Endothelial cell of umbilical vein (primary cell): ENCODE measurements around the gene CAPN15. TPM values are rescaled to one million over a fixed set of nuclear protein-coding genes. Genes with fewer than 3 reads are reported as not detected.

Experiments
- BruUV-seq: library from RNA; stranded (reverse); fragments of 400-500 nt; replicated peaks from 2 replicates; lab custom pipeline; 2021; lab: Mats Ljungman, UMichigan
- CTCF ChIA-PET: fragments of 300-600, 350-600 bp; sonication (Branson Sonifier 250); formaldehyde crosslinking; loops from one replicate; lab custom pipeline; 2021; ENCODE audit warnings: antibody characterized with exemption, inconsistent platforms; lab: Charles Lee
- POLR2A ChIA-PET: fragments of 300-600, 350-600 bp; sonication (Branson Sonifier 250); formaldehyde crosslinking; loops from one replicate; lab custom pipeline; 2021; ENCODE audit warnings: antibody characterized with exemption, inconsistent platforms; lab: Charles Lee
- DNase-seq: peaks from one replicate; pipeline ENCODE4 v3.0.0-alpha.2; 2011; ENCODE audit warnings: low read depth, low spot score
- FAIRE-seq: peaks from 2 replicates; lab custom pipeline; 2011; peaks lifted over from hg19 to GRCh38; lab: Jason Lieb, UNC
- H2AFZ ChIP-seq: 2 replicates; pipeline ENCODE4 v1.6.0; 2012; ENCODE audit warnings: low read depth, low read length, control low read depth, inconsistent platforms
- H3K27ac ChIP-seq: 2 replicates; pipeline ENCODE4 v1.5.1; 2011; ENCODE audit warnings: low read depth, mild to moderate bottlenecking, control low read depth, low read length, moderate library complexity; ENCODE audit not compliant: insufficient read depth
- H3K27me3 ChIP-seq, 2 experiments: 2 replicates each; pipeline versions ENCODE4 v1.6.0 to v1.6.1; 2011; ENCODE audit warnings: low read length in 2 of 2, mixed read lengths in 1 of 2; ENCODE audit not compliant: control insufficient read depth in 2 of 2, insufficient read depth in 2 of 2
- H3K36me3 ChIP-seq, 2 experiments: 2 replicates in 1 of 2; 3 replicates in 1 of 2; pipeline ENCODE4 v1.5.1; 2011; ENCODE audit warnings: low read length in 2 of 2, mild to moderate bottlenecking in 1 of 2, moderate library complexity in 1 of 2; ENCODE audit not compliant: control insufficient read depth in 2 of 2, insufficient read depth in 2 of 2; ENCODE audit errors: extremely low read depth in 1 of 2
- H3K4me1 ChIP-seq: 3 replicates; pipeline ENCODE4 v1.5.1; 2011; ENCODE audit warnings: mild to moderate bottlenecking, low read length; ENCODE audit not compliant: control insufficient read depth, insufficient read depth; ENCODE audit errors: extremely low read depth
- H3K4me2 ChIP-seq: 2 replicates; pipeline ENCODE4 v1.6.1; 2011; ENCODE audit warnings: low read length, control low read depth, mixed read lengths; ENCODE audit not compliant: insufficient read depth
- H3K4me3 ChIP-seq, 3 experiments: fragments of 200-600 bp in 1 of 3; sonication (generic), shearing (Covaris generic) in 1 of 3; replicated peaks in 1 of 3; 2 replicates each; pipeline ENCODE4 v1.5.1; 2011 to 2016; ENCODE audit warnings: control low read depth in 3 of 3, low read length in 3 of 3, mild to moderate bottlenecking in 2 of 3, inconsistent platforms in 1 of 3, low read depth in 1 of 3, moderate library complexity in 1 of 3; ENCODE audit not compliant: insufficient read depth in 1 of 3
- H3K79me2 ChIP-seq: 2 replicates; pipeline ENCODE4 v1.6.0; 2012; ENCODE audit warnings: low read length, inconsistent platforms; ENCODE audit not compliant: control insufficient read depth, insufficient read depth
- H3K9ac ChIP-seq: replicated peaks from 2 replicates; pipeline ENCODE3; 2011; ENCODE audit warnings: low read length, control low read depth; ENCODE audit not compliant: insufficient read depth; ENCODE audit errors: extremely low read depth
- H3K9me1 ChIP-seq: replicated peaks from 3 replicates; pipeline ENCODE4 v1.6.0; 2011; ENCODE audit warnings: mild to moderate bottlenecking, low read length; ENCODE audit not compliant: control insufficient read depth, insufficient read depth; ENCODE audit errors: extremely low read depth
- H3K9me3 ChIP-seq: replicated peaks from 2 replicates; pipeline ENCODE4 v1.5.1; 2012; ENCODE audit warnings: low read length, inconsistent platforms; ENCODE audit not compliant: control insufficient read depth, insufficient read depth
- H4K20me1 ChIP-seq: replicated peaks from 2 replicates; pipeline ENCODE3; 2011; ENCODE audit warnings: mild to moderate bottlenecking, low read length; ENCODE audit not compliant: control insufficient read depth, insufficient read depth; ENCODE audit errors: extremely low read depth
- EZH2 ChIP-seq: IDR thresholded peaks from 2 replicates; pipeline ENCODE4 v1.6.1; 2012; ENCODE audit warnings: borderline replicate concordance, low read depth, mild to moderate bottlenecking, moderate library complexity, low read length, inconsistent platforms; ENCODE audit not compliant: severe bottlenecking
- FOS ChIP-seq: IDR thresholded peaks from 2 replicates; pipeline ENCODE4 v1.6.1; 2011; ENCODE audit warnings: mild to moderate bottlenecking, low read length, moderate library complexity, borderline replicate concordance; ENCODE audit not compliant: insufficient read depth
- GATA2 ChIP-seq: IDR thresholded peaks from 2 replicates; pipeline ENCODE4 v1.7.0; 2011; ENCODE audit warnings: low read depth, mild to moderate bottlenecking, moderate library complexity, mixed read lengths, low read length; ENCODE audit not compliant: insufficient read length, insufficient read depth
- JUN ChIP-seq: IDR thresholded peaks from 2 replicates; pipeline ENCODE4 v1.6.1; 2011; ENCODE audit warnings: borderline replicate concordance, low read depth; ENCODE audit not compliant: insufficient read length, insufficient read depth
- MAX ChIP-seq: IDR thresholded peaks from 2 replicates; pipeline ENCODE4 v1.6.1; 2011; ENCODE audit not compliant: insufficient read depth, insufficient read length
- MYC ChIP-seq: IDR thresholded peaks from one replicate; pipeline ENCODE4 v1.6.1; 2011; ENCODE audit warnings: mild to moderate bottlenecking, low read depth, low read length
- POLR2A ChIP-seq: IDR thresholded peaks from 2 replicates; pipeline ENCODE4 v1.6.1; 2012; ENCODE audit warnings: low read depth, mild to moderate bottlenecking, control low read depth, low read length
- POLR2AphosphoS5 ChIP-seq: IDR thresholded peaks from 2 replicates; pipeline ENCODE4 v1.6.1; 2012; ENCODE audit warnings: low read depth, mild to moderate bottlenecking, control low read depth, low read length, moderate library complexity; ENCODE audit not compliant: insufficient read depth
- dilution Hi-C: fragments of 300-500 bp; cut with MboI; formaldehyde crosslinking; loops from one replicate; pipeline ENCODE4 v1.15.0; 2019; ENCODE audit warnings: low sequenced_read_pairs; ENCODE audit not compliant: extremely low pct_ligation_motif_present
- intact Hi-C: fragments of 100-400 bp; cut with micrococcal nuclease; formaldehyde crosslinking; loops from one replicate; pipeline ENCODE4 v1.10.0; 2022
- polyA plus RNA-seq, 4 experiments: library from polyadenylated mRNA; depleted of rRNA in 3 of 4; stranded (reverse) in 3 of 4; unstranded in 1 of 4; fragments of >200 nt; gene quantifications; 2 replicates each; pipeline versions ENCODE4 v1.2.1 to v1.2.3, GENCODE V29; 2011 to 2012; ENCODE audit warnings: missing spikeins in 1 of 4
- total RNA-seq: library from RNA; stranded (reverse); gene quantifications from 2 replicates; pipeline ENCODE4 v1.2.3, GENCODE V29; 2021
- TF ChIP-seq, protein P1 (sequence below), 2 donors: IDR thresholded peaks; 1 replicate in 1 of 2; 2 replicates in 1 of 2; pipeline ENCODE4 v1.5.1; 2011; ENCODE audit warnings: low read length in 2 of 2, mild to moderate bottlenecking in 2 of 2, moderate library complexity in 2 of 2, control low read depth in 1 of 2, inconsistent platforms in 1 of 2, low read depth in 1 of 2; ENCODE audit not compliant: insufficient read depth in 1 of 2; ENCODE audit errors: extremely low read depth in 1 of 2

CAPN15 gene
- total and polyA plus RNA-seq, 2 donors (not counting 3 experiments of a cell fraction or from before 2014, with no cell fraction given), result 33.9 to 65.0 TPM

DNA sequence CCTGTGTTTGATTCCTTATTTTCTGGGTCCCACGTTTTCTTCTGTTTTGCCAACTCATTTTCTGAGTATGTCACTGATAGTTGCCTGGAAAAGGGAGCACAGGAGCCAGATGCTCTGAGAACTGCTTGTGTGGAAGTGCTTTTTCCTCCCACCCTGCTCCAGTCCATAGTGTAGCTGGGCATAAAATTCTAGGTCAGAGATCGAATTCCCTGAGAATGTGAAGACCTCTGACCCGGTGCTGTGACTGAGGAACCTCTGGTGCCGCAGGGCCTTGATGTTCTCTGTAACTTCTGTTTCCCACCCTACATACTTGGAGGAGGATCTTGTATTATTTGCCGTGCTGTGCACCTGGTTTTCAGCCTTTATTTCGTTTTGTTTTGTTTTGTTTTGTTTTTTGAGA lies 19.5 kb upstream of the CAPN15 start:
- Histone ChIP-seq H3K9me1 (no peaks in the 10 kb centered on the region), H3K4me3 (no peak overlapping the region), H4K20me1 (no peaks in the 10 kb centered on the region), H3K9me3 (no peaks in the 10 kb centered on the region), H3K4me2 (no peak overlapping the region), H3K27me3 (no peaks in the 10 kb centered on the region), H3K79me2 (no peaks in the 10 kb centered on the region), H3K27ac (no peak overlapping the region), H2AFZ (no peak overlapping the region), H3K9ac (no peak overlapping the region), H3K36me3 (peaks cover 0 to 10% of the 10 kb centered on the region in 2 experiments), H3K4me1 (peaks cover 7% of the 10 kb centered on the region)
- no TSS peak for BruUV-seq
- FAIRE-seq, result no peak
- ChIA-PET POLR2A (no interaction called here), CTCF (no interaction called here)
- dilution Hi-C loops, result no loop called here
- TF ChIP-seq POLR2A (no peak), POLR2AphosphoS5 (no peak), JUN (no peak), MYC (no peak), MAX (no peak), GATA2 (no peak), FOS (no peak), EZH2 (no peak)
- TF ChIP-seq, protein P1, sequence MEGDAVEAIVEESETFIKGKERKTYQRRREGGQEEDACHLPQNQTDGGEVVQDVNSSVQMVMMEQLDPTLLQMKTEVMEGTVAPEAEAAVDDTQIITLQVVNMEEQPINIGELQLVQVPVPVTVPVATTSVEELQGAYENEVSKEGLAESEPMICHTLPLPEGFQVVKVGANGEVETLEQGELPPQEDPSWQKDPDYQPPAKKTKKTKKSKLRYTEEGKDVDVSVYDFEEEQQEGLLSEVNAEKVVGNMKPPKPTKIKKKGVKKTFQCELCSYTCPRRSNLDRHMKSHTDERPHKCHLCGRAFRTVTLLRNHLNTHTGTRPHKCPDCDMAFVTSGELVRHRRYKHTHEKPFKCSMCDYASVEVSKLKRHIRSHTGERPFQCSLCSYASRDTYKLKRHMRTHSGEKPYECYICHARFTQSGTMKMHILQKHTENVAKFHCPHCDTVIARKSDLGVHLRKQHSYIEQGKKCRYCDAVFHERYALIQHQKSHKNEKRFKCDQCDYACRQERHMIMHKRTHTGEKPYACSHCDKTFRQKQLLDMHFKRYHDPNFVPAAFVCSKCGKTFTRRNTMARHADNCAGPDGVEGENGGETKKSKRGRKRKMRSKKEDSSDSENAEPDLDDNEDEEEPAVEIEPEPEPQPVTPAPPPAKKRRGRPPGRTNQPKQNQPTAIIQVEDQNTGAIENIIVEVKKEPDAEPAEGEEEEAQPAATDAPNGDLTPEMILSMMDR (IDR thresholded peaks at IDR 0.05; ENCODE audit: extremely low read depth in 1 of 2, insufficient read depth in 1 of 2, low read depth in 1 of 2, low read length in 2 of 2), result no peak
- intact Hi-C loops, result no loop called here
- no peak for DNase-seq
